Stimulated activated CD8-positive, alpha-beta memory T cell treated with anti-CD3 and anti-CD28 coated beads, Interleukin-4, amount 100 ng/mL, for 48 hours (primary cell): ENCODE data around the gene C9orf43.
A peak's percentile ranks its signal among the peaks of the same experiment; 100 is the strongest.

Experiments used
- DNase-seq: peaks from one replicate; pipeline ENCODE4 v3.0.0-alpha.2; 2020

C9orf43 gene

GRCh38 chr9:113468716-113469448 lies 58.3 kb downstream of the C9orf43 start:
- no peak for DNase-seq

- no peak for DNase-seq
Observed at GRCh38 chr9:113471143-113471542, 60.6 kb downstream of the C9orf43 start.

GRCh38 chr9:113471566-113471965 lies 61.0 kb downstream of the C9orf43 start:
- DNase-seq = no peak

GRCh38 chr9:113472199-113472598 lies 61.7 kb downstream of the C9orf43 start:
- DNase-seq = no peak

GRCh38 chr9:113474360-113475028 lies 63.9 kb downstream of the C9orf43 start:
- no peak for DNase-seq

GRCh38 chr9:113475031-113475430 lies 64.5 kb downstream of the C9orf43 start:
- DNase-seq = no peak

- no peak for DNase-seq
Observed at GRCh38 chr9:113475992-113476391, 65.4 kb downstream of the C9orf43 start.

GRCh38 chr9:113476511-113476916 lies 66.0 kb downstream of the C9orf43 start:
- DNase-seq = no peak

- DNase-seq = no peak
Observed at GRCh38 chr9:113477058-113477457, 66.5 kb downstream of the C9orf43 start.

- no peak for DNase-seq
Observed at GRCh38 chr9:113477661-113478060, 67.1 kb downstream of the C9orf43 start.

- peak; percentile 62 for DNase-seq
Observed at GRCh38 chr9:113479174-113479621, 68.7 kb downstream of the C9orf43 start.
